ENCODE data around the gene FRG2.
"Not testable (repeated sequence)": the region's sequence is repeated elsewhere in the genome, so short reads cannot be mapped to it uniquely, and the experiment has no call there.

DNA sequence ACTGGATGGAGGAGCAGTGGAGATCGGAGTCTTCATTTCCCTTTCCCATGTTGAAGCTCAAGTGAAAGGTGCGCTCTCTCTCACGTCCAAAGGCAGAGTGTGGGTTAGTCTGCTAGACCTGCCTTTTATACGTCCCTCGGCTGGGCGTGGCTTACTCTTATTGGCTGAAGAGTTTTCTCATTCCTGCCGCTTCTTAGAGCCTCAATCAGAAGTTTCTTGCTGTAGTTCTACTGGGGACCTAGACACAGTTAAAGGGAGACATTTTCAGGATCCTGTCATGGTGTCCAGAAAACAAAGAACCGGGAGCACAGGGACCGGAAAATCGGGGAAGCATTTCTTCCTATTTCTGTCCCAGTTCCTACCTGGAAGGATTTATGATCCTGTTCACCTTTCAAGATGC, at the start of gene FRG2:
- TF ChIP-seq FOXM1 (IDR thresholded peaks at IDR 0.05; ENCODE audit: borderline replicate concordance); SUZ12 (IDR thresholded peaks at IDR 0.05); BHLHE40 (IDR thresholded peaks at IDR 0.05; ENCODE audit: borderline replicate concordance); ELF4 (IDR thresholded peaks at IDR 0.05); CTBP1 (IDR thresholded peaks at IDR 0.05; ENCODE audit: borderline replicate concordance); ARNT (IDR thresholded peaks at IDR 0.05); HDGF (IDR thresholded peaks at IDR 0.05; ENCODE audit: borderline replicate concordance): not testable (repeated sequence)
- TF ChIP-seq, protein P1, sequence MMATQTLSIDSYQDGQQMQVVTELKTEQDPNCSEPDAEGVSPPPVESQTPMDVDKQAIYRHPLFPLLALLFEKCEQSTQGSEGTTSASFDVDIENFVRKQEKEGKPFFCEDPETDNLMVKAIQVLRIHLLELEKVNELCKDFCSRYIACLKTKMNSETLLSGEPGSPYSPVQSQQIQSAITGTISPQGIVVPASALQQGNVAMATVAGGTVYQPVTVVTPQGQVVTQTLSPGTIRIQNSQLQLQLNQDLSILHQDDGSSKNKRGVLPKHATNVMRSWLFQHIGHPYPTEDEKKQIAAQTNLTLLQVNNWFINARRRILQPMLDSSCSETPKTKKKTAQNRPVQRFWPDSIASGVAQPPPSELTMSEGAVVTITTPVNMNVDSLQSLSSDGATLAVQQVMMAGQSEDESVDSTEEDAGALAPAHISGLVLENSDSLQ (IDR thresholded peaks at IDR 0.05): not testable (repeated sequence)
